Neutrophil (primary cell): Measurements from ENCODE around the gene VMO1.

Experiments used
- H3K27ac ChIP-seq: fragments of 200-600 bp; sonication (generic); 2 replicates; pipeline ENCODE4 v1.5.1; 2016; ENCODE audit warnings: mild to moderate bottlenecking, moderate library complexity
- H3K27me3 ChIP-seq: fragments of 200-600 bp; sonication (generic); 2 replicates; pipeline ENCODE4 v1.6.0; 2016; ENCODE audit warnings: mild to moderate bottlenecking
- H3K36me3 ChIP-seq: fragments of 200-600 bp; sonication (generic); 2 replicates; pipeline ENCODE4 v1.5.1; 2017
- H3K4me1 ChIP-seq, 2 experiments: fragments of 200-600 bp in 1 of 2; sonication (generic) in 1 of 2; 1 replicate in 1 of 2; 2 replicates in 1 of 2; pipeline versions ENCODE4 v1.5.1 to v1.6.1; 2013 to 2016; ENCODE audit warnings: low read depth in 1 of 2, low read length in 1 of 2, mild to moderate bottlenecking in 1 of 2, moderate library complexity in 1 of 2; ENCODE audit not compliant: control insufficient read depth in 1 of 2, insufficient read depth in 1 of 2
- H3K4me3 ChIP-seq, 2 experiments: fragments of 200-600 bp in 1 of 2; sonication (generic) in 1 of 2; 1 replicate in 1 of 2; 2 replicates in 1 of 2; pipeline ENCODE4 v1.5.1; 2013 to 2016; ENCODE audit warnings: low read depth in 1 of 2, low read length in 1 of 2, mild to moderate bottlenecking in 1 of 2, moderate library complexity in 1 of 2
- H3K9me3 ChIP-seq: fragments of 200-600 bp; sonication (generic); 2 replicates; pipeline ENCODE4 v1.5.1; 2016
- TF ChIP-seq, protein P1 (sequence below): fragments of 200-600 bp; sonication (generic); IDR thresholded peaks from 2 replicates; pipeline ENCODE4 v1.5.1; 2016; ENCODE audit warnings: antibody characterized with exemption

The VMO1 gene

DNA sequence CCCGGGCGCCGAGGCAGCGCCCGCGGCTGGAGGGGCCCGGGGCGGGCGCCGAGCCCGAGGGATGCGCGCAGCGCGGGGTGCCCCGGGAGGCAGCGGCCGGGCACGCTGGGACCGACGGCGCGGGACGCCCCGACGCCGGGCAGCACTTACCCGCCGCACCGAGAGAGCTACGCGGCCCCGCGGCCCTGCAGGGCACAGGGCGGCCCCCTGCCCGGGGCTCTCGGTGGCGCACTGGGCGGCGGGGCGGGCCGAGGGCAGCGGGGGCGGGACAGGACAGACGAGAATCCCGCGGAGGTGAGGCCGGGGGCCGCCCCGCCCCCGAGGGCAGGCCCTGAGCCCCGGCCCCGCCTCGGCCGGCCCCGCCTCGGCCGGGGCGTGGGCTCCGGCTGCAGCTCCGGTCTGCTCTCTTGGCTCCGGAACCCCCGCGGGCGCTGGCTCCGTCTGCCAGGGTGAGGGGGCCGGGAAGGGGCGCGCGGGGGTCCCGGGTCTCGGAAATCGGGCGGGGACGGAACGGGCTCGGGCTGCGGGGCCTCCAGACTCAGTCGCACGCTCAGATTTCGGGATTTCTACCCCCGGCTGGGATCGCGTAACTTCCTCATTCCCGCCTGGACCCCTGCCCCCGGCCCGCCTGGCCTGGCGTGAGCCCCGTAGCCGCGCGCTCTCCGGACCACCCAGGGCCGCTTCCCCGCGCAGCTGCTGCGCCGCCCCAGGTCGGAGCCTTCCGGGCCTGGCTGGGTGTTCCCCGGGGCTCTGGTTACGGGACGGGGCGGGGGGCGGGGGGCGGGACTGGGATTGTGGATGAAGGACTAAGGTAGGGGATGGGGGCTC is 20.8 kb upstream of the VMO1 start, which contains the start of gene PLD2:
Gene PLD2 (plus strand): TSS at position 376 of the 828 bp plus-strand sequence. CDS start 621 bp downstream, outside the sequence.
- no peaks in the 10 kb centered on the region for H3K36me3 ChIP-seq
- H3K27ac ChIP-seq, result peak within 1 kb of the TSS; percentile 31
- H3K27me3 ChIP-seq, result peaks cover 86% of the 10 kb centered on the region
- H3K9me3 ChIP-seq, result no peaks in the 10 kb centered on the region
- peaks cover 9 to 10% of the 10 kb centered on the region in 2 experiments for H3K4me1 ChIP-seq
- TF ChIP-seq, protein P1, sequence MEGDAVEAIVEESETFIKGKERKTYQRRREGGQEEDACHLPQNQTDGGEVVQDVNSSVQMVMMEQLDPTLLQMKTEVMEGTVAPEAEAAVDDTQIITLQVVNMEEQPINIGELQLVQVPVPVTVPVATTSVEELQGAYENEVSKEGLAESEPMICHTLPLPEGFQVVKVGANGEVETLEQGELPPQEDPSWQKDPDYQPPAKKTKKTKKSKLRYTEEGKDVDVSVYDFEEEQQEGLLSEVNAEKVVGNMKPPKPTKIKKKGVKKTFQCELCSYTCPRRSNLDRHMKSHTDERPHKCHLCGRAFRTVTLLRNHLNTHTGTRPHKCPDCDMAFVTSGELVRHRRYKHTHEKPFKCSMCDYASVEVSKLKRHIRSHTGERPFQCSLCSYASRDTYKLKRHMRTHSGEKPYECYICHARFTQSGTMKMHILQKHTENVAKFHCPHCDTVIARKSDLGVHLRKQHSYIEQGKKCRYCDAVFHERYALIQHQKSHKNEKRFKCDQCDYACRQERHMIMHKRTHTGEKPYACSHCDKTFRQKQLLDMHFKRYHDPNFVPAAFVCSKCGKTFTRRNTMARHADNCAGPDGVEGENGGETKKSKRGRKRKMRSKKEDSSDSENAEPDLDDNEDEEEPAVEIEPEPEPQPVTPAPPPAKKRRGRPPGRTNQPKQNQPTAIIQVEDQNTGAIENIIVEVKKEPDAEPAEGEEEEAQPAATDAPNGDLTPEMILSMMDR, result peak; percentile 37
- H3K4me3 ChIP-seq, result peak within 1 kb of the TSS; percentile 60 to 84

DNA sequence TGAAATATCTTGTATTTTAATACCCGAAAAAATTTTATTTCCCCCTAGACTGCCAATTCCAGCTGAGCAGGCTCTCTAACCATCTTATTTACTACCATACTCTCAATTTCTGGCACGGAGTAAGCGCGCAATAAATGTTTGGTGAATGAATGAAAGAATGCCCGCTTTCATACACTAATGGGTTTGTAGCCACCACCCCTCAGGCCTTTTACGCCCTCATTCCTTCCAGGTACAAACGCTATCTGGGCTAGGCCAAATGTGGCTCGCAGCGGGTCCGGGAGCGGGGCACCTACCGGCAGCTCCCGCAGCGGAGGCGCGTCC is 20.3 kb upstream of the VMO1 start:
- TF ChIP-seq, protein P1, result no peak
- peaks cover 9 to 10% of the 10 kb centered on the region in 2 experiments for H3K4me1 ChIP-seq
- H3K9me3 ChIP-seq, result no peaks in the 10 kb centered on the region
- H3K4me3 ChIP-seq, result peak overlapping the region; percentile 60 to 84
- H3K36me3 ChIP-seq, result no peaks in the 10 kb centered on the region
- peaks cover 85% of the 10 kb centered on the region for H3K27me3 ChIP-seq
- no peak overlapping the region for H3K27ac ChIP-seq

DNA sequence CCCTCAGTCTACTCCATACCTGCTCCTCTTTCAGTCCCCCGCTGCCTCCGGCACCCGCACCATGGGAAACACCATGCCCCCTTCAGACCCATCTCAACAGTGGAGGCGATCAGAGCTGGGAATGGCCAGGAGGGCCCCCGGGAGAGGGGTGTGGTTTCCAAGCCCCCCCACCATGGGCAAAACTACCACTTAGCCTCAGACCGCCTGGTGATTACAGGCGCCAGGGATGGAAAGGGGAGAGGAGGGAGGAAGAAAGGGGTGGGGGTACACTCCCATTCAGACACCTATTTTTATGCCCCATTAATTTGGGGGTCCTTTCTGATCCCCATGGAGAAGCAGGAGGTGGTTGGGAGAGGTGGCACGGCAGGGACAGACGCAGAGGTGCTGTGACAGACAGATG is 16.1 kb upstream of the VMO1 start, which contains the start of gene C17orf114:
Gene C17orf114 (minus strand): TSS at position 101 of the 400 bp plus-strand sequence.
- Histone ChIP-seq H3K4me1 (peaks cover 6% of the 10 kb centered on the region in 2 experiments), H3K27ac (no peak within 1 kb of the TSS), H3K4me3 (no peak within 1 kb of the TSS), H3K9me3 (no peaks in the 10 kb centered on the region), H3K36me3 (peaks cover 17% of the 10 kb centered on the region), H3K27me3 (peaks cover 50% of the 10 kb centered on the region)
- TF ChIP-seq, protein P1, result no peak

DNA sequence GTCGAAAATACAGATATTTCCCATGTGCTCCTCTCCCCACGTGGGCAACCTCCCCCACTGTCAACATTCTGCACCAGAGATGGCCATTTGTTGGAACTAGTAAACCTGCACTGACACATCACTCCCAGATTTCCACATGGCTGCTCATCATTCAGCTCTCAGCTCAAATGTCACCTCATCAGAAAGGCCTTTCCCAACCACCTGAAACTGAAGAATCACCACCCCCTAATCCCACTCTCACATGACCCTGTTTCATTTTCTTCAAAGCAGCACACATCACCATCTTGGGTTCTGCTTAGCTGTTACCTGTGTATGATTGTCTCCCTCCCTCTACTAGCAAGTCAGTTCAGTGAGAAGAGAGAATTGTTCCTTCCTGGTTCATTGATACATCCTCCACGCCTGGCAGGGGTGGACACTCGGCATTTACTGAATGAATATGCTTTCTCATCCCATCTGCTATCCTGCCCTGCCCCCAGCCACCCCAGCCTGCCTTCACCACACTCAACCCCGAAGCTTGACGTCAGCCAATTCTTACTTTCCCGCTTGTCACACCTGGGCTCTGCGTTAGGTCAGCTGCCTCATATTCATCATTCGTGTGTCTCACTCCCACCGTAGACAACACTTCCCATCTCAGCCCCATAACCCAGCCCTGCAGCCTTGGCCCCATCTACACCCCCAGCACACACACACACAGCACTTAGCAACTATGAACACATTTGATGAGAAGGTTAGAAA is 14.5 kb upstream of the VMO1 start:
- peaks cover 18% of the 10 kb centered on the region for H3K36me3 ChIP-seq
- peaks cover 8 to 14% of the 10 kb centered on the region in 2 experiments for H3K4me1 ChIP-seq
- no peak overlapping the region for H3K27ac ChIP-seq
- H3K4me3 ChIP-seq, result no peak overlapping the region
- H3K27me3 ChIP-seq, result peaks cover 36% of the 10 kb centered on the region
- TF ChIP-seq, protein P1, result no peak
- no peaks in the 10 kb centered on the region for H3K9me3 ChIP-seq

DNA sequence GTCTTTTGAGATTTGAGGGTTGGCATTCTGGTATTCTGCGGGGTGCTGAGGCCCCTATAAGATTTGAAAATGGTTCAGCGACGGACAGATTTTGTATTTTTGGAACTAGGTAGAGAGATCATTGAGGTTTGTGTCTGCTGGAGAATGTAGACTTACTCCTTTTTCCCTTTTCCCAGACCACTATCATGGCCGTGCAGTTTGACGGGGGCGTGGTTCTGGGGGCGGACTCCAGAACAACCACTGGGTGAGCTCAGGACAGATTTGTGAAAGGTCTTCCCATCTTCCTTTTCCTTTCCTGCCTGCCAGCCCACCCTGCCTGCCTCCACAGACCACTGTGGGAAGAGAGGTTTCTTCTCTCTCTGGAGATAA is 10.4 kb upstream of the VMO1 start:
- Histone ChIP-seq H3K36me3 (peaks cover 18% of the 10 kb centered on the region), H3K27me3 (peaks cover 28% of the 10 kb centered on the region), H3K27ac (peak overlapping the region; percentile 81), H3K4me1 (peaks cover 8 to 17% of the 10 kb centered on the region in 2 experiments), H3K9me3 (no peaks in the 10 kb centered on the region), H3K4me3 (peak overlapping the region; percentile 69 to 92)
- TF ChIP-seq, protein P1, result no peak
